GM18907 (cell line): ENCODE data around the gene TRAF7.
"Not testable (repeated sequence)": the region's sequence is repeated elsewhere in the genome, so short reads cannot be mapped to it uniquely, and the experiment has no call there.

Experiments
- ATAC-seq: cut with Tn5 transposase; IDR thresholded peaks from one replicate; pipeline ENCODE4 v1.9.1; 2021; ENCODE audit warnings: mild to moderate bottlenecking, moderate library complexity; ENCODE audit not compliant: unreplicated experiment

TRAF7 gene

DNA sequence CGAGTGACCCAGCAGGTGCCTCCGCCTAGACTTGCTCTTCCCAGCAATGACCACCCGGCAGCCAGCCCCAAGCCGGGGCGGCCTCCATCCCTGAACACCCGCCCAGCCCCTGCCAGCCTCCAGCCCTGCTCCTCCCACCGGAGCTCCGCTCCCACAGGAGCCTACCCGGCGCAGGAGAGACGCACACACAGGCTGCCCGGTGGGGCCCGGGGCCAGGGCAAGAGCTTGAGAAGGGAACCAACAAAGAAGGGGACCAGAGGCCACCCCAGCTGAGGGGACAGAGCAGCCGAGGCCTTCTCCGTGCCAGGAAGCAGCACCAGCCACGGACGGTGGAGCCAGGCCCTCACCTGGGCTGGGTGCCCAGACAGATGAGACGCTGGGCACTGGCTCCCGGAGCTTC is 33.7 kb upstream of the TRAF7 start:
- ATAC-seq: no peak

DNA sequence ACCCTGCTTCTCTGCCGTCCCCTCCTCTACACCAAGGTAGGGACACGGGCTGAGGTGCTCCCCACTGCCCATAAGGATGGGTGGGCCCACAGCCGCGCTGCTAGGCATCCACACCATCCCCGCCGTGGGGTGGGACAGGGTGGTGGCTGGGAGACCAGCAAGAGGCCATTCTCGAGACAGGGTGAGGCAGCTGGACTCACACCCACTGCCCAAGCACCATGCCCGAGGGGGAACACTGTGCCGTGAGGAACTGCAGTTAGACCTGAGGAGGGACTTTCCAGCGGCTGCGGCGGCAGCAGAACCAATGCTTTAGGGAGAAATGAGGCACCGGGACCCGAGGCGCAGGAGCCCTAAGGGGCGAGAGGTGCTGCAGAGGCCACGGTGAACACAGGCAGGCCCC is 33.2 kb upstream of the TRAF7 start:
- no peak for ATAC-seq

DNA sequence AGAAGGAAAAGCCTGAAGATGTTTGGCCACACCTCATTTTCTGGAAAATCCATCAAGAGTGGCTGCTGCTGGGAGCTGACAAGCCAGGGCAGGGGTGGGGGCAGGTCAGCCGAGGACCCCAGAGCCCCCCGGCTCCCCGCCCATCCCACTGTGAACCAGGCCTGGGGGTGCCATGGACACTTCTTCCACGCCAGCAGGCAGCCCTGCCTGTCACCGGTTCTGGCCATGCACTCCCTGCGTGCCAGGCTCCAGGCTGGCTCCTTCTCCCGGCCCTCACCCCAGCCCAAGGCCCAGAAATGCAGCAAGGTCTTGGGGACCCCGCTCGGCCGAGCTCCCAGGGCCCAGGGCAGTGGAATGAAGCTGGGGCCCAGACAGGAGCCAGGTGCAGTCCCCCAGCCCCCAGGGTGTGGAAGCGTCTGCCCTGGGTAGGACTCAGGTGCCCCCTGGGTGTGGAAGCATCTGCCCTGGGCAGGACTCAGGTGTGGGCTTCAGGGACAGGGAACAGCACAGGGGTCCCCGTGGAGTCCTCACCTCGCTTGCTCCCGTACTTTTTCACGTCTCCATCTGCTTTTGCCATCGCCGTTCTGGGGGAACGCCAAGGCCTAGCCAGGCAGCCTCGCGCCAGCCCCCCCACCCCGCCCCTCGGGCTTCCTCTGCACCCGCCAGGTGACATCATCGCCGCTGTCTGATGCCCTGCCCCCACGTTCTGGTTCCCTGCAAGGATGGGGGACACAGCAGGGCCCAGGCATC is 32.5 kb upstream of the TRAF7 start:
- ATAC-seq: not testable (repeated sequence)

DNA sequence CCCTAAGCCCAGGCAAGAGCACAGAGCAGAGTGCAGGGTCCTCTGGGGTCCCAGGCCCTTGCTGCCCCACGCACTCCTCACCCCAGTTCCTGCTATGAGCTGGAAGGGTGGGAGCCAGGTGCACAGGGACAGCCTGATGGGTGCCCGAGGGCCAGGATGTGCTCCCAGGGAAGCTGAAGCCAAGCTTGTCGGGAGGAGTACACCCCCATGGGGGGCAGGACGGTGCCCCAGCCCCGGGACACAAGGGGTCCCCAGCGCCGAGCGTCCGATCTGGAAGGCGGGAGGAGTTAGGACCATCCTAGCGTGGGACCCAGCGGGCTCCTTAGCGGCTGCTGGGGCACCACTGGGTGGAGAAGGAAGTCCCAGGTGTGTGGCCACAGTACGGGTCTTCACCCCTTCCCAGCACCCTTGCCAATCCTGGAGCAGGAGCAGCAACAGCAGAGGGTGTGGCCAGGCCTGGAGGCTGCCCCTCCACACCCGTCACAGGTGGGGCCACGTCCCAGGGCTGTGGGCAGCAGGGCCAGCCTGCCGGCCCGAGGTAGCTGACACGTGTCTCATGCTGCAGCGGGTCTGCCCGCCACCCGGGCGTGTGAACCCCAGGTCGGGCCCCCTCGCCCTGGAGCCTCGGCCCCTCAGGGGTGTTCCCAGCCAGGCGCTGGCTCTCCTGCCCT is 31.7 kb upstream of the TRAF7 start:
- not testable (repeated sequence) for ATAC-seq

DNA sequence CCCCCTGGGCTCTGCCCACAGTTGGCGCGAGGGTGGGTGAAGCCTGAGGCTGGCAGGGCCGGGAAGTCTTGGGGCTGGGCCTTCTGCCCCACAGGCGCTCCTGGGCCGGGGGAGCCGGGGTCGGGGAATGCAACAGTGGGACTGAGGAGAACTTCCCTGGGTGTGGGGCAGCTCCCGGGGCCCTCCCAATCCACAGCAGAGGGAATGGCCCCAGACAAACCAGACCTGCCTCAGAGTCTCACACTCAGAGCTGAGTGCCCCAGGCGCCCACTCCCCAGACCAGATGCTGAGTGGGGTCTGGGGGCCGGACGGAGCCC is 31.2 kb upstream of the TRAF7 start:
- not testable (repeated sequence) for ATAC-seq

DNA sequence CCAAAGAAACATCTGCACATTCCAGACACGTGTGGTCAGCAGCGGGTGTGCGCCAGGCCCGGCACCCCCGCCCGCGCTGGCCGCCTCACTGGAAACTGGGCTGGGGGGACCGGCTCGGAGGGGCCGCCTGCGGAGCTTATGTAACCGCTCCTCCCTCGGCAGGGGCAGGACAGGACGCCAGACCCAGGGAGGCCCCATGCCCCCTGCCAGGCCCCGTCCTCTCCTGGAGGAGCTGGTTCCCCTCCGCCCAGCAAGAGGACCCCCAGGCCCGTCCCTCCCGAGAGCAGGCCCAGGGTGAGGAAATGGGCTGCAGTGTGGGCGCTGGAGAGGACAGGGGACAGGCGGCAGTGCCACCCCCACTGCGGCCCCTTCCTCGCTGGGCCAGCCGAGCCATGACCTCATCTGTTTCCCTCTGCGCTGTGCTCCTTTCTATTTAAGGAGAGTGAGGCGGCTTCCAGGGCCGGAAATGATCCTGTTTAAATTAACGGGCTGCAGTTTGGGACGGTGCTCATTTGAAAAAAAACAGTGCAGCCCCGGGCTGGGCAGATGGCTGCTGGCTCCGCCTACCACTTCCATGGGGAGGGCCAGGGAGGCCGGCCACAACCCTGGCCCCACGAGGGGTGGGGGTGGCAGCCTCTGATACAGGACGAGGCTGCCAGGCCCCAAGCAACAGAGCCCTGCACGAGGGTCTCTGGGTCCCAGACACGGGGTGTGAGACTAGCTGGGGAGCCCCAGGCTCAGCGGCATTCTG is 30.7 kb upstream of the TRAF7 start:
- not testable (repeated sequence) for ATAC-seq

DNA sequence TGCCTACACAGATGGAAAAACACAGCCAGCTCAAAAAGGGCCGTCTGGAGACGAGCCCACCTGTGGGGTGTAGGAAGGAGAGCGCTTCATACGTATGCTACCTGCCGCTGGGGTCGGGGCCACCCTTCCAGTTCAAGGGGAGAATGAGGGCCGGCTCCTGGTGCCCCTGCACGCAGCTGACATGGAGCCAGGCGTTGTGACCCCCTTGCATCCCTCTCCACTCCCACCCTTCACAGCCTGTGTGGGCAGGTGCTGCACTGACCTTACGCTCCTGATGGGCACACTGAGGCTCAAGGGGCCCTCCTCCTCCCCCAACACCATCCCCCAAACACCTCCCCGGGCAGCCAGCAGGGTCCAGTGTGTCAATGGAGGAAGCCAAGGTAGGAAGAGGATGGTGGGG is 30.0 kb upstream of the TRAF7 start:
- ATAC-seq: not testable (repeated sequence)

DNA sequence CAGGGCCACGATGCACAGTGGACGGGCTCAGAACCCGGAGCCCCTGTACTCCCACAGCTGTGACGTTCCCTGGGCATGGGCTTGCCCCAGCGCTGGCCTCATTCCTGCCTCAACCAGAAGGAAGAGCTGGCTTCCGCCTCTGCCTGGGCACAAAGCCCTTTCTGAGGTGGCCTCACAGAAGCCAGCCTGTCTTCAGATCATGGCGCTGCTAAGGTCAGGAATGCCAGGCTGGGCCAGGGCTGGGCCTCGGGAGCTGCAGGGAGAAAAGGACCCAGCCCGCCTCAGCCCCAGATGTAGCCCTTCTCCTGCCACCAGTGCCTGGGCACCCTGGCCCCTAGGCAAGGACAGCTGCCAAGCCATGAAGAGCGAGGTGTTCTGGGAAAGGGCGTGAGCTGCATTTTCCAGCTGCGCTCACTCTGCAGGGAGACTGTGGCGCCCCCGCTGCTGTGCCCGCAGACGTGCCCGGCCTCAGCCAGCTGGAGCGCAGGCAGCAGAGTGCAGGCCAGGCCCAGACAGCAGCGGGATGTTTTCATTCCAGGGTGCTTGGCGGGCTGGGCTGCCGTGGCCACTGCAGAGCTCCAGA is 29.3 kb upstream of the TRAF7 start:
- not testable (repeated sequence) for ATAC-seq

DNA sequence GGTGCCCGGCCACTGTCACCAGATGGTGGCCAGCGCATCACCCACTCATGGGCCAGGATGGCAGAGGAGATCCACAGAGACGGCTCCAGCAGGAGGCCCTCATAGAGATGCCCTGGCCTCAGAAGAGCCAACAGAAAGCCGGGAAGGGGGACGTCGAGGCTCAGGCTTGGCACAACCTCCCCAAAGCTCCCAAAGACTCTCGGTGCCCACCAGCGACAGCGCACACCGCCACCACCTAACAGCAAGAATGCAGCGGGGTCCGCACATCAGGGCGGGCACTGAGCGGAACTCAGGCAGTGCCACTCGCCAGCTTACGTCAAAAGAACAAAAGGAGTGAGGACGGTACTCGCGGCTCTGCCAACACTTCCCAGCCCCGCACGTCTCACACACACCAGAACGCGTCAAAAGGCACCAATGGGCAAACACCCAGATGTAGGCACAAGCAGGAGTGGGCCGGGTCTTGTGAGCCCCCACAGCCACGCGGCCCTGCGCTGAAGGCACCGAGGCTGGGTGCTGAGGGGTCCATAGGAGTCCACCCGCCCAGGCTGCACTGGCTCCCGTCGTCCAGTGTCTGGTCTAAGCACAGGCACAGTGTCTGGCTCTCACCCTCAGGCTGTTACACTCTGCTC is 28.5 kb upstream of the TRAF7 start:
- ATAC-seq: not testable (repeated sequence)

DNA sequence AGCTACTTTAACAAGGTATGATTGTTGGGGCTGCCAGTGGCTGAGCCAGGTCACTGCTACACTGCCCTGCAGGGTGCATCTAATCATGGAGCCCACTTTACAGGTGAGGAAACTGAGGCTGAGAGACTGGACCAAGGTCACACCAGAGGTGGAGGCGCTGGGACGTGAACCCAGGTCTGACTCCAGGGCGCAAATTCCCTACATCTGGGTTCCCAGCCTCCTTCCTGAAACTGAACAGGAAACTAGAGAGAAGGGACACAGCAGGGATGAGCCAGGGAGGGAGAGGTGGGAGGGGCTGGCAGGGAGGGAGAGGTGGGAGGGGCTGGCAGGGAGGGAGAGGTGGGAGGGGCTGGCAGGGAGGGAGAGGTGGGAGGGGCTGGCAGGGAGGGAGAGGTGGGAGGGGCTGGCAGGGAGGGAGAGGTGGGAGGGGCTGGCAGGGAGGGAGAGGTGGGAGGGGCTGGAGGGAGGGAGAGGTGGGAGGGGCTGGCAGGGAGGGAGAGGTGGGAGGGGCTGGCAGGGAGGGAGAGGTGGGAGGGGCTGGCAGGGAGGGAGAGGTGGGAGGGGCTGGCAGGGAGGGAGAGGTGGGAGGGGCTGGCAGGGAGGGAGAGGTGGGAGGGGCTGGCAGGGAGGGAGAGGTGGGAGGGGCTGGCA is 27.8 kb upstream of the TRAF7 start:
- not testable (repeated sequence) for ATAC-seq

DNA sequence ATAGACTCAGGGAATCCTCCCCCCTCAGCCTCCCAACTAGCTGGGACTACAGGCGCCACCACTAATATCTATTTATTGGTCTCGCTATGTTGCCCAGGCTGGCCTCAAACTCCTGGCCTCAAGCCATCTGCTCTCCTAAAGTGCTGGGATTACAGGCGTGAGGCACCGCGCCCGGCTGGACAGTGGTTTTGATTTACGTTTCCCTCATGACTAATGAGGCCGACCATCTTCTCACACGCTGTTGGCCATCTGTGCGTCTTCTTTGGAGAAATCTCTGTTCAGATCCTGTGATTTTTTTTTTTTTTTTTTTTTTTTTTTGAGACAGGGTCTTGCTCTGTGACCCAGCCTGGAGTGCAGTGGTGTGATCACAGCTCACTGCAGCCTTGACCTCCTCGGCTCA is 26.3 kb upstream of the TRAF7 start:
- ATAC-seq: not testable (repeated sequence)

DNA sequence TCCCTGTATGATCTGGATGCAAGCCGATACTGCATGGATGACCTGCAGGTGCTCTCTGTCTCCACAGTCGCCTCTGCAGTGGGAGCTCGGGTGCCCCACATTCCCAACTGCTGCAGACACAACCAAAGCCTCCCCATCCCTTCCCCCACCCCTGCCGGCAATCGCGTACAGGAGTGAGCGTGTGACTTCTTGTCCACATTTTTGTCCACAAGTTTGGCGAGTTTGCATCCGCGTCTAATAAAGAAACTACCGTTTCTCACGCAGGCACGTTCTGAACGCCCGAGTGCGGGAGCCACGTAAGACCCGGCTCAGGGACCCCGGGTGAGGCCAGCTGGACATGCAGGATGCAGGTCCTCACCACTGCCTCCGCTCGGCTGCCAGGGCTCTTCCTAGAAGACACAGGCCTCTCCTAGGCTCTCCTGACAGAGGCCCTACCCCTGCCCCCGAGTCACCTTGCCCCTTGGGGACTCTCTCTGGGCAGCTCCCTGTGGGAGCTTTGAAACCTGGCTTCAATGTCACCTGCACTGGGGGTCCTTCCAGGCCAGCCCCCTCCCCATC is 25.6 kb upstream of the TRAF7 start:
- ATAC-seq: not testable (repeated sequence)

DNA sequence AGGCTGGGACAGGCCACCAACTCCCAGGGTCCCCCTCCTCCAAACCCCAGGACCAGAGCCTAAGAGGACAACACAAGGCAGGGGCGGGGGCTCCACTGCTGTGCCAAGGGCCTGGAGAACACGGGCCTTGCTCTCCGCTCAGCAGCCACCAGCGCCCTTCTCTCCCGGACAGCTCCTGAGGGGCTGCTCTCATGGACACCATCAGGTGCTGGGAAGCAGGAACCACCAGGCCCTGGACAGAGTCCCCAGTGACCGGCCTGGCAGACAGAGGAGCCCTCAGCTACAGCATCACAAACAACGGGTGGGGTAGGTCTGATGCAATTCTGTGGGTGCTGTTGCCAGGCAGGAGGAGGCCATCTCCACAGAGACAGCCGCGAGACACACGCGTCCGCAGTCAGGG is 21.8 kb upstream of the TRAF7 start:
- not testable (repeated sequence) for ATAC-seq

DNA sequence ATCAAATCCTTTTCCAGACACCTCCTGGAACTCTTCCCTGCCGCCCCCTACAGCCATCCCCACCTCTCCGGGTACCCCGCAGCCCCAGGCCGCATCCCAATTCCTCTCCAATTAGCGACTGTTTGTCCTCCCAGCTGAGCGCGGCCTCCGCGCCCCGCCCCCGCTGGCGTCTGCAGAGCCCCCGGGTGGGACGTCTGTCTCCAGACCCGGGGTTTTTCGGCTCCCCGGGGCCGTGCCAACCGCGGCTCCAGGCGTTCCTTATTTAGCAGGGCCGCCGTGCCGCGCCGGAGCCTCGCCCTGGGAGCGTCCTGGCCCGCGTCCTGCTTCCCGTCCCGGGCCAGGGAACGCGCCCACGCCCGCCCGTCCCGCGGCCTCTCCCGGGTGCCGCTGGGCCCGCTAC is 20.5 kb upstream of the TRAF7 start:
- not testable (repeated sequence) for ATAC-seq

DNA sequence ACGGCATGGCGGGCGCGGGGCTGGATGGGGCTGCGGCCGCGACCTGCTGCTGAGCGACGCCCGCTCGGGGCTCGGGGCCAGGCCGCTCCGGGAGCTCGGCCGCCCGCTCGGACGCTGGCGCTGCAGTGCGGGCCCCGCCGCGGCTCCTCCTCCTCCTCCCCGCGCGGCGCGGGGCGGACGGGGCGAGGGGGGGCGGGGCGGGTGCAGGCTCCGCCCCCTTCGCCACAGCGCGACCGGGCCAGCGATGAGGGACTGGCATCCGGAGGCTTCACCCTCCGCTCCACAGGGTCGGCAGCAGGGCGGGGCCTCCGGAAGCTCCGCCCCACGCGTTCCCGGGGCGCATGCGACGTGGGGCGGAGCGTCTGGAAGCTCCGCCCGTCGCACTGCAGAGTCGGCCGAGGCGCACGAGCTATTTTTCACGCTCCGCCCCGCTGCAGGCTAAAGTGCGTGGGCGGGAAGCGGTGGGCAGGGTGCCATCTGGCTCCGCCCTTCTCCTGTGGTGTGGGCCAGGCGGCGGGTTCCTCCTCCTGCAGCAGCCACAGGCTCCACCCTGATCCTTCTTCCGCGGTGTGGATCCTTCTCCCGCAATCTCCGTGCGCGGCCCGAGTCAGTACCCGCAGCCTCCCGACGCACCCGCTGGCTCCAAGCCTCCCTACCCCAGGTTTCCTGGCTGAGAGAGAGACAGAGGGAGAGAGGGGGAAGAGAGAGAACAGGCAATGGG is 19.7 kb upstream of the TRAF7 start, which contains the start of gene PKD1:
Gene PKD1 (minus strand): TSS at position 129 of the 721 bp plus-strand sequence. CDS start 209 bp downstream, outside the sequence.
- ATAC-seq: not testable (repeated sequence)

DNA sequence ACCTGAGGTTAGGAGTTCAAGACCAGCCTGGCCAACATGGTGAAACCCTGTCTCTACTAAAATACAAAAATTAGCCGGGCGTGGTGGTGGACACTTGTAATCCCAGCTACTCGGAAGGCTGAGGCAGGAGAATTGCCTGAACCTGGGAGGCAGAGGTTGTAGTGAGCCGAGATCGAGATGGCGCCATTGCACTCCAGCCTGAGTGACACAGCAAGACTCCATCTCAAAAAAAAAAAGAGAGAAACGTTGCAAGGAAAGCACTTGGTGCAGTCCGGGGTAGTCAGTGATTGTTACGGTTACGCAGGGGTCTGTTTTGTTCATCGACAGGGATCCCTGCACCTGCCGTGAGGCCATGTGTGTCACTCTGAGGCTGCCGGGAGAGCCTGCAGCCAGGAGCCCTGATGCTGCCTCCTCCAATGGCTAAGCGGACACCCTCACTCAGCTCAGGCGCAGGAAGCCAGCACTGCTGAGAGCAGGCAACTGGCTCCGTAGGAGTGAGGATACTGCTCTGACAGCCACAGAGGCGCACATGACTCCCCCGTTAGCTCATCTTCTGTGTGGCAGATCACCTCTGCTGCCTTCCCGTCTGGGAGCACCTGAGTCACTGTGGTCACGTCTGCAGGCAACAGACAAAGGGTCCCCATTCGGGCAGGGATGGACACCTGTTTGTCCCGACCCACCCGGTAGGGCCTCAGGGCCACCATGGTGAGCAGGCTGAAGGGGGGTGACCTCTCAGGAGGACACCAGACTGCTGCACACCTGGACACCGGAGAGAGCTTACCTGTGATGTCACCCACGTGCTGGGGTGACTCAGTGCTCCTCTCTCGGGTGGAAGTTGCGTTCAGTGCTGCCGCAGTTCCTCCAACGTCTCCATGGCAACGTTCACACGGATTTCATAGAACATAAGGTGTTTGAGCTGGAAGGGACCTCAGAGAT is 12.4 kb upstream of the TRAF7 start:
- ATAC-seq: no peak

DNA sequence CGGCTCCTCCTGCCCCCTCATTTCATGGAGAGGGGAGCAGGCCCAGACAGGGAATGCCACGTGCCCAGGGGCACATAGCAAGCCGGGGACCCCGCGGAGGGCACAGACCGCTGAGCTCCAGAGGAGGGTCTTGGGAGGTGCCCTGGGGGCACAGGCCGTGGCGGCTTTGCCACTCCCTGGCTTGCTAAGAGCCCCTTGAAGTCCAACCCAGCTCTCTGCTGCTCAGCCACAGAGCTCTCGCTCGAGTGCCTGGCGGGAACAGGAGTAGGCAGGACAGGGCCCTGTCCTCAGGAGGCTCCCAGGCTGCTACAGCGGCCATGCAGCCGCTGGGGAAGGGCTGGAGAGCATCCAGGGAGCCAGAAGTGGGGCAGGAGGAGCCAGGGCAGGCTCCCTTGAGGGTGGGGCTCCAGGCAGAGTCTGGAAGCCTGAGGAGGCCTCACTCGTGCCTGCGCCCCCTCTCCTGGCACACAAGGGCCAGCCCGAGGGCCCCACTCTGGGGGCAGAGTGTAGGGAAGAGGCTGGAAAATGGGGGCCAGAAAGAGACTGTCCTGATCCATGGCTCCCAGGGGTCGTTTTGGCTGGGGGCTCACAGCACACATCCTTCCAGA is 11.6 kb upstream of the TRAF7 start:
- ATAC-seq: no peak

DNA sequence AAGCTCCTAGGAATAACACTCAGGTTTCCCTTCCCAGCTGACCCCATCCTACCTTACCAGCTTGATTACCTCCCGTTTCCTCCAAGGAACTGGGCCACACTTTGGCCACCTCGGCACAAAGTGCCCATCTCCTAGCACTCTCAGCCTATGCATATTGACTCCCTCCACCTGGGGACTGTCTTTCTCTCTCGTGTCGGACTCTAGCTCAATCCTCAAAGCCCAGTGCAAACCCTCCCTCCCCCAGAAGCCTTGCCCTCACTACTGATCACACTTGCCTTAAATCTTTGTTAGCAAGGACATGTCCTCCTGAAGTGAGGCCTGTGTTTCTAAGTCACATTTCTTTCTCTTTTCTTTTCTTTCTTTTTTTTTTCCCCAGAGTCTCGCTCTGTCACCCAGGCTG is 9.7 kb upstream of the TRAF7 start:
- ATAC-seq: no peak
